GM21529 (cell line): ENCODE measurements around the gene EPB41L1.

Experiments used
- ATAC-seq: cut with Tn5 transposase; IDR thresholded peaks from one replicate; pipeline ENCODE4 v1.9.1; 2021; ENCODE audit not compliant: unreplicated experiment

Gene EPB41L1

GRCh38 chr20:36154700-36155628 lies at the start of gene EPB41L1:
TSS of gene EPB41L1 (plus strand) at chr20:36154740. CDS start at chr20:36173778, 19,038 bp downstream.
- ATAC-seq, result no peak

GRCh38 chr20:36104856-36105255 lies 49.7 kb upstream of the EPB41L1 start:
- ATAC-seq, result no peak

GRCh38 chr20:36105711-36106226 lies 48.8 kb upstream of the EPB41L1 start:
- no peak for ATAC-seq

GRCh38 chr20:36106606-36107005 lies 47.9 kb upstream of the EPB41L1 start:
- no peak for ATAC-seq

- no peak for ATAC-seq
Observed at GRCh38 chr20:36107881-36108280, 46.7 kb upstream of the EPB41L1 start.

GRCh38 chr20:36109251-36109947 lies 45.1 kb upstream of the EPB41L1 start:
- ATAC-seq, result no peak

GRCh38 chr20:36110994-36111393 lies 43.5 kb upstream of the EPB41L1 start:
- ATAC-seq, result no peak

GRCh38 chr20:36112112-36112511 lies 42.4 kb upstream of the EPB41L1 start:
- no peak for ATAC-seq

GRCh38 chr20:36113036-36113435 lies 41.5 kb upstream of the EPB41L1 start:
- no peak for ATAC-seq

GRCh38 chr20:36113566-36114250 lies 40.8 kb upstream of the EPB41L1 start:
- peak; percentile 57 for ATAC-seq

GRCh38 chr20:36114707-36115106 lies 39.8 kb upstream of the EPB41L1 start:
- ATAC-seq, result no peak

GRCh38 chr20:36115925-36116324 lies 38.6 kb upstream of the EPB41L1 start:
- no peak for ATAC-seq

GRCh38 chr20:36116807-36117441 lies 37.6 kb upstream of the EPB41L1 start:
- ATAC-seq, result no peak

GRCh38 chr20:36117638-36118037 lies 36.9 kb upstream of the EPB41L1 start:
- no peak for ATAC-seq

- ATAC-seq, result no peak
Observed at GRCh38 chr20:36118371-36118770, 36.2 kb upstream of the EPB41L1 start.

GRCh38 chr20:36119537-36119936 lies 35.0 kb upstream of the EPB41L1 start:
- ATAC-seq, result no peak

- no peak for ATAC-seq
Observed at GRCh38 chr20:36120241-36120640, 34.3 kb upstream of the EPB41L1 start.

GRCh38 chr20:36120991-36121390 lies 33.5 kb upstream of the EPB41L1 start:
- ATAC-seq, result no peak

- no peak for ATAC-seq
Observed at GRCh38 chr20:36121981-36122930, 32.3 kb upstream of the EPB41L1 start.

- ATAC-seq, result no peak
Observed at GRCh38 chr20:36122931-36123288, 31.6 kb upstream of the EPB41L1 start.
